GM21786 (cell line): ENCODE results near the gene CCDC159.
A peak's percentile ranks its signal among the peaks of the same experiment; 100 is the strongest.
"Not testable (repeated sequence)": the region's sequence is repeated elsewhere in the genome, so short reads cannot be mapped to it uniquely, and the experiment has no call there.

Source experiments
- ATAC-seq: cut with Tn5 transposase; IDR thresholded peaks from one replicate; pipeline ENCODE4 v1.9.1; 2021; ENCODE audit not compliant: unreplicated experiment

The CCDC159 gene

DNA sequence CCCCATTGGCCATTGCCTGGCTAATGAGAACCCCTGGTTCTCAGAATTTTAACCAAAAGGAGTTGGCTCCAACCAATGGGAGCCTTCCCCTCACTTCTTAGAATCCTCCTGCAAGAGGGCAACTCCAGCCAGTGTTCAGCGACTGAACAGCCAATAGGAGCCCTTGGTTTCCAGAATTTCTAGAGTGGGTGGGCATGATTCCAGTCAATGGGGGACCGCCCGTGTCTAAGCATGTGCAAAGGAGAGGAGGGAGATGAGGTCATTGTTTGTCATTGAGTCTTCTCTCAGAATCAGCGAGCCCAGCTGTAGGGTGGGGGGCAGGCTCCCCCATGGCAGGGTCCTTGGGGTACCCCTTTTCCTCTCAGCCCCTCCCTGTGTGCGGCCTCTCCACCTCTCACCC lies 18.6 kb downstream of the CCDC159 start:
- no peak for ATAC-seq

GRCh38 chr19:11365557-11366117 lies 19.3 kb downstream of the CCDC159 start:
- no peak for ATAC-seq

- no peak for ATAC-seq
Observed at GRCh38 chr19:11367528-11367927, 21.2 kb downstream of the CCDC159 start.

DNA sequence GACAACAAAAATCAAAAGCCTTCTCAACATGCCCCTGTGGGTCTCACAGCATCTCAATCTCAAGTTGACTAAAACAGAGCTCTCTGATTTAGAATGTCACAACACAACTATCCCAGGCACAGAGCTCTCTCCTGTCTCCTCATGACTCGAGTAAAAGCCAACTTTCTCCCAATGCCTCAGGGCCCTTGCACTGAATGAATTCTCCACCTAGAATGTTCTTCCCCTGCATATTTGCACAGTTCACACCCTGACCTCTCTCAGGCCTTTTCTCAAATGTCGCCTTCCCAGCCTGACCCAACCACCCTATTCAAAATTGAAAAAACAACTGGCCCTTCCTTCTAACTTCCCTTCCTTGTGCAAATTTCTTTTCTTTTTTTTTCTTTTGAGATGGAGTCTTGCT lies 24.4 kb downstream of the CCDC159 start:
- ATAC-seq = no peak

DNA sequence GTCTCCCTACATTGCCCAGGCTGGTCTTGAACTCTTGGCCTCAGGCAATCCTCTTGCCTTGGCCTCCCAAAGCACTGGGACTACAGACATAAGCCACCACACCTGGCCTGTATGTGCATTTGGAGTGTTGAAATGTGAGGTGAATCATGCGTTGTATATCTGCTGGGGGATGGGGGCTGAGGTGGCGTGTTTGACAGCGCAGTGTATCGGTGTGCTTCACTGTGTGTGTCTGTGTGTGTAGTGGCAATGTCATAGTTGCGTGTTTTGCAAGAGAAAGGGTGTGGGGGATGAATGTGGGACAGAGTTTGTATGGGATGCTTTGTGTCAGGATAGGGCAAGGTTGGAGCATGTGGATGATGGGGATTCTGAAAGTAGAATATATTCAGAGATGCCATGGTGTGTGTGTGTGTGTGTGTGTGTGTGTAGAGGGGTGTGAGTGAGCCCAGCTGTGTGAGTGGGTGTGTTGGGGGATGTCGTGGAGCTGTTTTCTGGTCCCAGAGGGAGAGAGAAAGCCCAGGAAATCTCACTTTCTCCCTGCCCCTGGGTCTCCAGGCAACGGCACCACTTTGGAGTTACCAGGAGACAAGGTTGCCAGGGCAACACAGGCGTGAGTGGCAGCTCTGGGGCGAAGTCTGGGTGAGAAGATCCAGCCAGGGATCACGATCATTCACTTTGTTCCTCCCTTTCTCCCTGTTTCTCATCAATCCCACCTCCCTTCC lies 27.0 kb downstream of the CCDC159 start:
- no peak for ATAC-seq

DNA sequence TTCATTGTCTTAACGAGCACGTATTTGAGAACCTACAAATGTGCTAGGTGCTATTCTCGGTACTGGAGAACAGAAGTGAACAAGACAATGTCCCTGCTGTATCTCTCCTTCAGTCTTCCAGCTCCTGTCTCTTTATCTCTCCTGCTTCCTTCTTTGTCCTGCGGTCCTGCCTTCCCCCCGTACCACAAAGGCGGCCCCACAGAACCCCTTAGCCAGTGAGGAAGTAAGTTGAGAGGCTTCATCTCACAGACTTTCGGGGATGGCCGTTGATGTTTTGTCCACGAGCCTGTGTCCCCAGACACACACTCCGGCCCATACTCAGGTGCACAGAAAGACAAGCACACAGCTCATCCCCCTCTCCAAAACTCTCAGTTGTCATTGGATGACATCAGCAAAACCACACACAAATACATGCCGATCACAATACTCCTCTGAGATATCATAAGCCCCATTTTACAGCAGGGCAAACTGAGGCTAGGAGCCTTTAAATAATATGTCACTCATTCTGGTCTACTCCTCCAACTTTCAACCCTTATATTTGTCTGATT lies 27.6 kb downstream of the CCDC159 start:
- ATAC-seq = no peak

GRCh38 chr19:11374433-11375142 lies 28.3 kb downstream of the CCDC159 start, which contains the start of gene SWSAP1:
TSS of gene SWSAP1 (plus strand) at chr19:11374666. CDS start at chr19:11374681, 15 bp downstream.
- ATAC-seq = peak; percentile 91

DNA sequence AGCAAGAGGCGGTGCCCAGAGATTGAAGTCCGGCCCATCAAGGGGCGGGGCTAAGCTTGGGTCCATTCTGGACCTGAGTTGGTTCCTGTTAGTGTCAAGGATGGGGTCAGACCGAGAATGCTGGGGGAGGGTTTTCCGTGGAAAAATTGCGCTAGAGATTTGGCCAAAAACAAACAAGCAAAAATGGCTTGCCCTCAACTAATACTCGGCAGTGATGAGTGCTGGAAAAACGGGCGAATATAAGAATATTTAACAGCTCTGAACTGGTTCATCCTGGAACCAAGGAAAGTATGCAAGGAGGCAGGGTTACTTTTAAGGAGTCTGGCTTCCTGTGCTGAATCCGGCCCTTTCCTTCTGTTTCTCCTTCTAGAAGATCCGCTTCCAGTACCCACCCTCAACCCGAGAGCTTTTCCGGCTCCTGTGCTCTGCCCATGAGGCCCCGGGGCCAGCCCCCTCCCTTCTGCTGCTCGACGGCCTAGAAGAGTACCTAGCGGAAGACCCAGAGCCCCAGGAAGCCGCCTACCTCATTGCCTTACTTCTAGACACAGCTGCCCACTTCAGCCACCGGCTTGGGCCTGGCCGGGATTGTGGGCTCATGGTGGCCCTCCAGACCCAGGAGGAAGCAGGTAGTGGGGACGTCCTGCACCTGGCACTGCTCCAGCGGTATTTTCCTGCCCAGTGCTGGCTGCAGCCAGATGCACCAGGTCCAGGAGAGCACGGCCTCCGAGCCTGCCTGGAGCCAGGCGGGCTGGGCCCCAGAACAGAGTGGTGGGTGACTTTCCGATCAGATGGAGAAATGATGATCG lies 29.0 kb downstream of the CCDC159 start:
- no peak for ATAC-seq

- no peak for ATAC-seq
Observed at GRCh38 chr19:11377237-11377636, 30.9 kb downstream of the CCDC159 start.

- no peak for ATAC-seq
Observed at GRCh38 chr19:11377756-11378155, 31.4 kb downstream of the CCDC159 start.

DNA sequence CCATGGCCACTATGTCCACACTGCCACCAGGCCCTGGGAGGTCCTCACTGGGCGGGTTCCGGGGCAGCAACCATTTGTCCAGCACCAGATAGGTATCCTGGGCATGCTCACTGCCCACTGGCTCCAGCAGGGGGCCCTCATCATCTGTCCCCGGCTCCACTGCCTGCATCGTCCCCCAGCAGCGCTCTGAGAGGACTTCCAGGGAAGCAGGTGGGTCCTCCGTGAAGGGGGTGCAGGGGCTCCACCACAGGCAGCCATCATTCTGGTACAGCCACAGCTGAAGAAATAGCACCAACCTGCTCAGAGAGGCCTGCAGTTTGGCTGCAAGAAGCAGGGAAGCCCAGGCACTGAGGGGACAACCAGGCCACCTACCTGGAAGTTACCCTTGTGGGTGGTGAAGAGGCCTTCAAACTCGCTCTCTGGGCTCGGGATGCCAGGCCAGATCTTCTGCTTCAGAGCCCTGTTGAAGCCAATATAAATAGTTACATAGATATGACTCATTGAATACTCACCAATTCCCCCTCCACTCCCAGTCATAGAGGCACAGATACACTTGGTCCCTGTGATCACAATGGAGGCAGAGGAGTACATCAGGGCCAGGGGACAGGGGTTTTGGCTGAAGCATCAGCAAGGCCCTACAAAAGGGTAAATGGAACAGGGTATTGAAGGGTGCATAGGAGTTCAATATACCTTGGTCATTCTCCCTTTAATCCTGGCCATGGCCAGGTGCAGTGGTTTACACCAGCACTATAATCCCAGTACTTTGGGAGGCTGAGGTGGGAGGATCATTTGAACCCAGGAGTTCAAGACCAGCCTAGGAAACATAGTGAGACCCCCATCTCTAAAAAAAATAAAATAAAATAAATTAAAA lies 32.2 kb downstream of the CCDC159 start:
- no peak for ATAC-seq

GRCh38 chr19:11379269-11379845 lies 33.0 kb downstream of the CCDC159 start:
- not testable (repeated sequence) for ATAC-seq

GRCh38 chr19:11379857-11380350 lies 33.6 kb downstream of the CCDC159 start:
- no peak for ATAC-seq

GRCh38 chr19:11380653-11381537 lies 34.6 kb downstream of the CCDC159 start:
- peak; percentile 71 for ATAC-seq

DNA sequence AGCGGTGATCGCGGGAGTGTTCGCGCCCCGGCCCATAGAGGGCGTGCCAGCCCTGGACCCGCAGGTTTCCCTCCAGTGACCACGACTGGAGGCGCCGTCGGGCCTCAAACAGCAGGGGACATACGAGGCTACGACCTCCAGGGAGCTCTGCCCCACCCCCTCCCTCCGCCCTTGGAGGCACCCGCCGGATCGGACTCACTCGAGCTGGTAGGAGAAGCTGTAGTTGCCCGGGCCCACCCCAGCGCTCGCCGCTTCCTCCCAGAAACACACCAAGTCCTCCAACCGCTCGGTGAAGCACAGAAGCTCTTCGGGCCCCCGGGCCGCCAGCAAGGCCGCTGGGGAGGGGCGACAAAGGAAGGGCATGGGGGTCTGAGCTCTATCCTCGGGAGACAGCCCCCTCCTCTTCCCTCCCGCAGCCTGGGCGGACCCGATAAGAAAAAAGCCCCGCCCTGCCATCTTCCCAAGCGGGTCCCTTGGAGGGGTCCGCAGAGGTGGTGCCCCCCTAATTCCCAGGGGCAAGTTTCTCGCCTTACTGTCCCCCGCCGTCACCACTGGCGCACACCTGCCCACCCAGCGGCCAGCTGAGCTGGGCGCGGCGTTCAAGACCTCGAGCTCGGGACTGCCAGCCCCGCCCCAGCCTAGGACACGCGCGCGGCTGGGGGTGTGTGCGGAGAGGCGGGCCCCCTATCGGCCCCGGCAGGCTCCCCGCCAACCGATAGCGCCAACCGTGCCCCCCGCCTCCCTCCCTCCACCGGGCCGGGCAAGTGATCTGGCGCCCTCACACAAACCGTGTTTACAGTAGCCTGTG lies 36.8 kb downstream of the CCDC159 start:
- ATAC-seq = no peak

DNA sequence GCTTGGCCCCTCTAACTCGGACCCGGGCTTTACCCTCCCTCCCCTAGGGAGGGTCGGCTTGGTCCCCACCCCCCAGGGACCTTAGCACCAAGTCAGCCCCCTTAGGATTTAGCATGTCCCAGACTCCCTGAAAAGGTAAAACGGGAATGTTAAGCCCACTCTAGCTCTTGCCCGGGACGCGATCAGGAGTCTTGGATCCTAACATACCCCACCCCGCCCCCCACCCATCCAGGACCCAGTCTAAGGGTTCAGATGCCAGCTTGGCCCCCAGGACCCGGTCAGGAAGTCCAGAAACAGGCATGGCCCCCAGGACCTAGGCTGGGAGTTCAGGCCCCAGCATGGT lies 37.4 kb downstream of the CCDC159 start:
- ATAC-seq = no peak

DNA sequence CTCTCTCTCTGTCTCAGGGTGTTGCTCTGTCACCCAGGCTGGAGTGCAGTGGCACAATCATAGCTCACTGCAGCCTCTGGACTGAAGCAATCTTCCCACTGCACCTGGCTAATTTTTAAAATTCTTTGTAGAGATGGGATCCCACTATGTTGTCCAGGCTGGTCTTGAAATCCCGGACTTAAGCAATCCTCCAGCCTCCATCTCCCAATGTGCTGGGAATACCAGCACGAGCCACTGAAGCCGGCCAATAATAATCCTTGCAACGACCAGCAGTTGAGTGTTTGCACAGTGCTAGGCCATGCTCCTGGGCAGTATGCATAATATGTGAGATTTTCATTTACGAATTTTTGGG lies 38.4 kb downstream of the CCDC159 start:
- no peak for ATAC-seq
